HL-60/S4 treated with retinoic acid at 250 ng/mL for 4 days and 3 days (cell line): ENCODE results near the gene PTTG1IP.

Source experiments
- in situ Hi-C: fragments of 300-500 bp; cut with MboI; formaldehyde crosslinking; loops from 2 replicates; pipeline ENCODE4 v1.7.0; 2022; ENCODE audit warnings: low sequenced_read_pairs

The PTTG1IP gene

DNA sequence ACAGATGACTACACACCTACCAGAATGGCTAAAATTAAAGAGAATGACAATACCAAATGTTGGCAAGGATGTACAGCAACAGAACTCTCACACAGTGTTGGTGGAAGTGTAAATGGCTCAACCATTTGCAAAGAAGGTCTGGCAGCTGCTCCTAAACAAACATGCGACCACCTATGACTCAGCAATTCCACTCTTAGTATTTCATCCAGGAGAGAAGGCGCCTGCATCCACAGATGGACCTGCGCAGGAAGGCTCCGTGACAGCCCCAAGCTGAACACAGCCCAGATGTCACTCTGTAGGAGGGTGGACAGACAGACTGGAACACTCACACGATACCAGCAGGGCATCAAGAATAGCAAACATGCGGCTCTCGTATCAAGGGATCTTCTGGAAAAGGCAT, 6.7 kb downstream of the PTTG1IP start:
- in situ Hi-C loops, result no loop called here

DNA sequence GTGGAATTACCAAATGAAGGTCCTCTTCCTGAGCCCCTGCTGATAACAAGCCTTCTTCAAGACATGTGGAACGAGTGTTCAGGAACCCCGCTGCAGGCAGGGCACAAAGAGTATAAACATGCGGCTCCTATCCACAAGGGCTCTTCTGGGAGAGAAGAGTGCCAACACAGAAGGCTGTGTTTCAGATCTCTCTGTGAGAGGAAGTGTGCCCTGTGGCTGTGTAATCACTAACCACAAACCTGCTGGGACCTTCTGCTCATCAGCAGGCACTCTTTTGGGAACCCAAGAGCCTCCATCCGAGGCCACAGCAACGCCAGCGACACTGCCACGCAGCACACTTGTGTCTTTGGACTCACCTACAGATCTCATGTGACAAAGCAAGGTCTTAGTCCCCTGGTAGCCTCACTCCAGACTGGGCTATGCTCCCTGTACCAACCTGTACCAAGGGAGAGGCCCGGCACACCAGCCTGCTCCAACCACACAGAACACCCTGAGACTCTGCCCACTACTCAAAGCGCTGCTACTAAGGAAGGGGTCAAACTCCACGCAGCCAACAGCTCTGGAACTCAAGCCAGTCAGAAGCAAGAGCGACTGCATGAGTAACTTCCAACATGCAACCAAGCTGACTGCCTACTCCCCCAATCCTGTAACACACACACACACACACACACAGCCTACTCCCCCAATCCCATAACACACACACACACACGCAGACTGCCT, 7.8 kb downstream of the PTTG1IP start:
- in situ Hi-C loops, result no loop called here

DNA sequence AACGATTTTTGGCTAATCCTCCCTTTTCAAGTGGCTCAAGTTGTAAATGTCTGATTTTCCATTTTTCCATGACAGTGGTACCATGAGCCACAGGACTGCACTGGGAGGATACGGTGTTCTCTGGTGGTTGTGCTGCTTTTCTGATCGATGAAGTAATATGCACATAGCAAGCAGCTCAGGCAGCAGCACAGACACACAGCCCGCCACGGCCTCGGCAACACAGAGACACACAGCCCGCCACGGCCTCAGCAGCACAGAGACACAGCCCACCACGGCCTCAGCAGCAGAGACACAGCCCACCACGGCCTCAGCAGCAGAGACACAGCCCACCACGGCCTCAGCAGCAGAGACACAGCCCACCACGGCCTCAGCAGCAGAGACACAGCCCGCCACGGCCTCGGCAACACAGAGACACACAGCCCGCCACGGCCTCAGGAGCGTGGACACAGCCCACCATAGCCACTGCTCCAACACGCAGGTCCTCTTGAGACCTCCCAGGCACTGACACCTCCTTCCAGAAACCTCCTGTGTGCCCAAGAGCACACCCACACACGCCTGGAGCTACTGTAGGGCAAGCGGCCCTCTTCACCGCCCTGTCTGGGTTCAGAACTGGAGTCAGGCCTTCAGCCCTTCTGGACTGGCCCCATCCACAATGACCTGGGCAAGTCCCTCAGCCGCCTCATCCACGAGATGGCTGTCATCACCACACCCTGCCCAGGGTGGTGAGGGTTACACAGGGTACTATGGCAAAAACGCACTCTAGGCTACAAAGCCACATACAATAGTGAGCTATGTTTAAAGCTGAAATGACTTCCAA, 10.4 kb downstream of the PTTG1IP start:
- in situ Hi-C loops, result no loop called here

- in situ Hi-C loops, result no loop called here
Measured at GRCh38 chr21:44858791-44859190, 14.7 kb downstream of the PTTG1IP start.

GRCh38 chr21:44858291-44858690, 15.2 kb downstream of the PTTG1IP start:
- in situ Hi-C loops, result no loop called here

- in situ Hi-C loops, result no loop called here
Measured at GRCh38 chr21:44857127-44857892, 16.2 kb downstream of the PTTG1IP start.

DNA sequence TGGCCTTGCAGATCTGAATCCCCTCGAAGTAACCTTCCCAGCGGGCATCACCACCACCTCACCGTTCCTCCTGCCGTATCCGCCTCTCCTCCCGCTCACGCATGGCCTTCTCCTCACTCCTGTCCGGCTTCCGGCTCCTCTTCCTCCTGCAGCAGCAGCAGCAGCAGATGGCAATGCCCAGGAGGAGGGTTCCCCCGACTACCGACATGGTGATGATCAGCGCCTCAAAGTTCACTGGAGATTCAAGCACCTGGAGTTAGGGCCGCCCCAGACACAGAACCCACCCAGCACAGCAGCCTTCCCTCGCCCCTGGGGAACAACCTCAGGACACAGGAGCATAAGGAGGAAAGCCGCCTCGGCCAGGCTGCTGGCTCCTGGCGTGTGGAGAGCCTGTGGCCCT, 17.4 kb downstream of the PTTG1IP start:
- in situ Hi-C loops, result no loop called here

GRCh38 chr21:44855572-44855971, 17.9 kb downstream of the PTTG1IP start:
- in situ Hi-C loops, result no loop called here

DNA sequence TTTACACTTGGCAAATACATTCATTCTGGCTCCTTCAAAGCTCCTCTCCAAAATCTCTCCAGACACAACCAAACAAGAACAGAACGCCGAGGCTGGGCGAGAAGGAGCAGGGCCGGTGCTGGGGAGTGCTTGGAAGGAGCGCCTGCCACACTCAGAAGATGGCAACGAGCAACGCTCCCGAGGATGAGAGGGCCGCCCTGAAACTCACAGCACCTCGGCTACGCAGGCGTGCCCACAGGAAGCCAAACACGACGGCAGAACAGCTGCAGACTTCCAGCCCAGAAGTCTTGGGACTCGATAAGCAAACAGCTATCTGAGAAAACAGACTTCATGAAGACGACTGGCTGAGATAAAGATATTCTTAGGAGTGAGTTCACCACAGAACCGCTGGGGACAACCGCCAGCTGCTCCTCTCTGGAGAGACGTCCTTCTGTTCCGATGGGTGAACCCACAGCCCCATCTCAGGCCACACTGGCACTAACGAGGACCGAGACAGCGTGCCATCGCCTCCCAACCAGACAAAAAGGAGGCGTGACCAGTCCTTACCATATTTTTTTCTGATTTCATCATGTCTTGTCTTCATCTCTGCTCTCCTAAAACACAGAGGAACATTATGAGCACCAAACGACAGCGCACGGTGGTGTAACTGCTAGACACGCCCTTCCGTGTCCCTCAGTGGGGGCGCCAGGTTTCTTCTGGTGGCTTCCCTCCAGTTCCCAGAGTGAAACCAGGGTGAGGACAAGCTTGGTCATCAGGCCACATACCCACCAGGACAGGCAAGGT, 18.6 kb downstream of the PTTG1IP start:
- in situ Hi-C loops, result no loop called here

GRCh38 chr21:44854391-44854663, 19.2 kb downstream of the PTTG1IP start:
- in situ Hi-C loops, result no loop called here

DNA sequence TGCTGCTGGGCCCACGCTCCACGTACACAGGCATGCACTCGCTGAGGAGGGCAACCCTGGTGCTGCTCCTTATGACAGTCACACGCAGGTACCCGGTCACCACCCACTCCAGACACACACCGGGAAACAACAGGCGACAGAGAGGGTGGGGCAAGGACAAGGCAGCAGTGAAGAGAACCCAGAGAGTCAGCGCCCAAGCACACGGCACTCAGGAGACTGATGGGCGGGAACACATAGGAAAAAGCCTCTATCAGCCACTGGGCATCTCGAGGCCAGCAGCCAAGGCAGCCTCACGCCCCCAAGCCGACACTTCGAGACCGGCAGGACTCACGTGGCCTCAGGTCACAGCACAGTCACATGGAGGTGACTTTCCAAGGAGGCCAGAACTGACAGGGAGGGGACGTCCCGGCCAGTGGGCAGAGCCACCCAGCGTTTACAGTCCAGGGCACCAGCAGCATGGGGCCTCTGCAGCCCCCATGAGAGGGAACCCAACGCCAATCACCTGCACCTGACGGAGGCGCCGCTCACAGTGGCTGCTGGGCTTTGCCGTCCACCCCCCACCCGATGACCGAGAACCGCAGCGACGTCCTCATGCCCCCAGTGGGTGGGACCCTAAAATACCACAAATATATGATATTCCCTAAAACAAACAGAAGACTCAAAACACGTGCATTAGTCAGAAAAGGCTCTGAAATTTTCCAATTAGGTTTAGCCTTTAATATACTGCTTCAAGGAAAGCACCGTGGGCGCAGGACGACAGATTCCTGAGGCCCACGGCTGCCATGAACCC, 19.7 kb downstream of the PTTG1IP start:
- in situ Hi-C loops, result no loop called here

DNA sequence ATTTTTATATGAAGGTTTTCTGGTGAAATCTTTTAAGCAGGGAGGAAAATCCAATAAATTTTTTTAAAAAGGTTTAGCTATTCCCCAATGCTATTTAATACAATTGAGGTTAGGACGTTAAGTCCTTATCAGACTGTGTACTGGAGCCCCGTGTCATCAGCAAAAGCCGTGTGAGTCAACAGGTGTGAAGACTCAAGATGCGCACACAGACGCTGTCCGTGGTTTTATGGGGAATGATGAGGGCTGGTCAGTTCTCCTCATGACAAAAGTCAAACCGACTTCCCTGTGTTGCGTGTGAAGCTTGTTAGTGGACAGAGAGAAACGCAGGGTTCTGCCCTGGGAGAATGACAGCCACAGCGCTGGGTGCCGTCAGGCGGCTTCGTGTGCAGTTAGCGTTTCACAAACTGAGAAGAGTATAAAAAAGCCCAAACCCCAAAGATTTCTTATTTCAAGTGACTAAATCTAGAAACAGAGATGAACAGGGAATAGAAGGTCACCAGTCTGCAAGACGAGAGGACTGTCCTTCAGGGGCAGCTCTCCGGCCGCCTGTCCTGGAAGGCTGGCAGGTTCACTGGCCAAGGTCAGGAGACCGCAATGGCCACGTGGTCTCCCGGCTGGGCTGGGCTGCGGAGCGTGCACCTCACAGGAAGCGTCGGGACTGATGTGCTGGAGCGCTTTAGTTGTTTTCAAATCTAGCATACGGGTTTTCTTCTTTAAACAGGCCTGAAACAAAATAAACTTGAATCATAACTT, 22.4 kb downstream of the PTTG1IP start:
- in situ Hi-C loops, result no loop called here

DNA sequence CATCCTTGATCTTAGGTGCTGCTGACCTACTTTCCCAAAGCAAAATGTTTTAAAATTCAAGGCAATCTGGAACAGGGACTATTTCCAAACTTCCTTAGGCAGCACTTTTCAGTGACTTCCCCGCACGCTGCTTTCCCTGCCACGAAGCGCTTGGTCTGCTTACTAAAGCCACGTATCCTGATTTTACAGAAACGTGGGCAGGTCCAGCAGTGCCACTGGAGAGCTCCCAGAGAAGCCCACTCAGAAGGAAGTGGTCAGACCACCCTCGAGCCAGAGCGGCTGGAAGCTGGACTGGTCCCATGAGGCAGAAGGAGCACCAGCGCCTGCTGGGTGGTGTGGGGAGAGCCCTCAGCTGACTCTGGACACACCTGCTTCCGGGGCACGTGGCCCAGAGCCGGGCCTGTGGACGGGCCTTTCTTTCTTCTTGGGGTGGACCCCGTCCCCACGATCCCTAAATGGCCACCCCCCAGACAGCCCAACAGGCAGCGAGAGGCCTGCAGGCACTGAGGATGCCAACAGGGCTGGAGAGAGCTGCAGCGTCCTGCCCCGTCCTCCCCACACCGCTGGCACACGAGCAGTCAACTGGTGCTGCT, 23.2 kb downstream of the PTTG1IP start:
- in situ Hi-C loops, result no loop called here

DNA sequence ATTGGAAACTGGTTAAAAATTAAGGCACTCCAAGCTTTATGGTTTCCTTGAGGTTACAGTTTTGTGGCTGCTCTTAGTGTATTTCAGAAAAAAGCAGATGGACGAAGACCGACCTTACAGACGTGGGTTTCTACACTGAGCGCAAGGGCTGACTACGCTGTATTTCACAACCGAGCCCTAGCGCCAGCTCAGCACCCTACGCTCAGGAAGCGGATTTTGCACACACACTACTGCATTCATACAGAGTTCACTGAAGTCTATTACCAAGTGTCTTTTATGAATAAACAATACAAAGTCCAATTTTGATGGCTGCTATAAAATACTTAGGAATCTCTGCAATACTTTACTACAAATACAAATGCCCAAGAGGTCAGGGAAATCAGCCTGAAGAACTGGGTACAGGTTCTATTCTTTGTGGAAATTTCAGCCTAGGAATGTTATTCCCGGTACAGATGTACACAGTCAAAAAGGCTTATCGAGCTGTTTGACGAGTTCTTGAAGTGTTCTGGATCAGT, 23.8 kb downstream of the PTTG1IP start:
- in situ Hi-C loops, result no loop called here

- in situ Hi-C loops, result no loop called here
Measured at GRCh38 chr21:44848821-44849521, 24.5 kb downstream of the PTTG1IP start.

DNA sequence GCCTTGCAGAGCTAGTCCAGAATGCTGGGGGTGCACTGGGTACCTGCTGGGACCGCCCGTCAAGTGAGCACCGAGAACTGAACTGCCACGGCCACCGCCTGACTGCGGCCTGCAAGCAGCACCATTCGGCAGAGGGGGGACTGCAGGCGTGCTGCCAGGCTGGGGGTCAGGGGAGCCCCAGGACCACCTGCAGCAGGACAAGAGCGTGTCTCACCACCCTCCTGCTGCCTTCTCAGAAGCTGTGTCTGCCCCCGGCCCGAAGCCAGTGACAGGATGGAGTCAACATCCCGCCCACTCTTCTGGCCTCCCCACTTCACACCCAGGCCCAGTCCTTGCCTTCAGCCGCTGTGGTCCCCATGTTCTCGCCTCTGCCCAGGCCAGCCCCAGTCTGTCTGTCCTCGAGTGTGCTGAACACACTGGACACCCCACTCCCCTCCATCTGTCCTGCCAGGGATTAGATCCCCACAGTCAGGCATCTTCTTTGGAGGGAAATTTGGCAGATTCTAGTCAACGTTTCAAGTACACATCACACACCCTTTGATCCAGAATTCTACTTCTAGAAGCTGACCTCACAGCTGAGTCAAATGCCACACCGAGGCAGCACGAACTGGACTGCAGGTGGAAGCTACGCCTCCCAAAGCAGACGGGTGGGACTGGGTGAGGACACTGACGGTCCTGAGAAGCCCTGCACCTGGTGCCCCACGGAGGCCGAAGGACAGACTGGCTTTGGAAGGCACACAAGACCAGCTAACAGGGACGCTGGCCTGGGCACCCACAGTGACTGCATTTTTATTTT, 26.0 kb downstream of the PTTG1IP start:
- in situ Hi-C loops, result no loop called here

- in situ Hi-C loops, result no loop called here
Measured at GRCh38 chr21:44846485-44847260, 26.8 kb downstream of the PTTG1IP start.
